OCI-LY1 (cell line): Measurements from ENCODE around the gene CDC45.

Source experiments
- H2AFZ ChIP-seq: fragments of 200-600 bp; sonication (generic), shearing (Covaris generic); 2 replicates; pipeline ENCODE4 v1.6.0; 2014; ENCODE audit warnings: antibody characterized with exemption, mild to moderate bottlenecking, low read length
- H3F3A ChIP-seq: fragments of 200-600 bp; sonication (generic), shearing (Covaris generic); 2 replicates; pipeline ENCODE4 v1.6.0; 2014; ENCODE audit warnings: mild to moderate bottlenecking, antibody characterized with exemption, low read length, moderate library complexity; ENCODE audit not compliant: insufficient read depth
- H3K27ac ChIP-seq: fragments of 200-600 bp; sonication (generic); 2 replicates; pipeline ENCODE4 v1.5.1; 2014; ENCODE audit warnings: low read length, mixed run types, mild to moderate bottlenecking, low read depth; ENCODE audit not compliant: poor library complexity, severe bottlenecking
- H3K27me3 ChIP-seq: fragments of 200-600 bp; sonication (generic); 2 replicates; pipeline ENCODE4 v1.6.0; 2014; ENCODE audit warnings: antibody characterized with exemption, mild to moderate bottlenecking, low read length, moderate library complexity; ENCODE audit not compliant: insufficient read depth
- H3K36me3 ChIP-seq: fragments of 200-600 bp; sonication (generic); 2 replicates; pipeline ENCODE4 v1.6.1; 2014; ENCODE audit warnings: mild to moderate bottlenecking, antibody characterized with exemption, low read length, moderate library complexity, mixed read lengths; ENCODE audit not compliant: insufficient read depth
- H3K4me1 ChIP-seq: fragments of 200-600 bp; sonication (generic); 2 replicates; pipeline ENCODE4 v1.5.1; 2014; ENCODE audit warnings: mild to moderate bottlenecking, low read length, moderate library complexity; ENCODE audit not compliant: insufficient read depth, severe bottlenecking
- H3K4me2 ChIP-seq: fragments of 200-600 bp; sonication (generic), shearing (Covaris generic); 2 replicates; pipeline ENCODE4 v1.6.1; 2014; ENCODE audit warnings: low read length
- H3K4me3 ChIP-seq: fragments of 200-600 bp; sonication (generic); 2 replicates; pipeline ENCODE4 v1.5.1; 2014; ENCODE audit warnings: low read length, low read depth, mild to moderate bottlenecking, mixed read lengths; ENCODE audit not compliant: poor library complexity, severe bottlenecking
- H3K79me2 ChIP-seq: fragments of 200-600 bp; shearing (Covaris generic); 2 replicates; pipeline ENCODE4 v1.6.1; 2016; ENCODE audit warnings: mixed run types, low read length, mixed read lengths; ENCODE audit not compliant: insufficient read depth
- H3K9ac ChIP-seq: fragments of 200-600 bp; sonication (generic), shearing (Covaris generic); 2 replicates; pipeline ENCODE4 v1.6.1; 2014; ENCODE audit warnings: mild to moderate bottlenecking, low read length, mixed read lengths
- H3K9me2 ChIP-seq: fragments of 200-600 bp; sonication (generic), shearing (Covaris generic); 2 replicates; pipeline ENCODE4 v1.6.1; 2014; ENCODE audit warnings: low read depth, mild to moderate bottlenecking, low read length, mixed read lengths
- H3K9me3 ChIP-seq: fragments of 200-600 bp; shearing (Covaris generic); 2 replicates; pipeline ENCODE4 v1.6.1; 2014; ENCODE audit warnings: low read length, mixed read lengths
- H4K20me1 ChIP-seq: fragments of 200-600 bp; sonication (generic), shearing (Covaris generic); 2 replicates; pipeline ENCODE4 v1.6.0; 2016; ENCODE audit warnings: mild to moderate bottlenecking, low read length; ENCODE audit not compliant: insufficient read depth
- EZH2 ChIP-seq: fragments of 200-600 bp; sonication (generic), shearing (Covaris generic); IDR thresholded peaks from 2 replicates; pipeline ENCODE4 v1.8.0; 2017; ENCODE audit warnings: borderline replicate concordance, mixed run types, mild to moderate bottlenecking, antibody characterized with exemption, low read length, moderate library complexity, mixed read lengths
- TF ChIP-seq, protein P1 (sequence below): fragments of 200-600 bp; sonication (generic), shearing (Covaris generic); IDR thresholded peaks from 2 replicates; pipeline ENCODE4 v1.5.1; 2017; ENCODE audit warnings: mild to moderate bottlenecking, antibody characterized with exemption, low read length, moderate library complexity, mixed read lengths

CDC45 gene

DNA sequence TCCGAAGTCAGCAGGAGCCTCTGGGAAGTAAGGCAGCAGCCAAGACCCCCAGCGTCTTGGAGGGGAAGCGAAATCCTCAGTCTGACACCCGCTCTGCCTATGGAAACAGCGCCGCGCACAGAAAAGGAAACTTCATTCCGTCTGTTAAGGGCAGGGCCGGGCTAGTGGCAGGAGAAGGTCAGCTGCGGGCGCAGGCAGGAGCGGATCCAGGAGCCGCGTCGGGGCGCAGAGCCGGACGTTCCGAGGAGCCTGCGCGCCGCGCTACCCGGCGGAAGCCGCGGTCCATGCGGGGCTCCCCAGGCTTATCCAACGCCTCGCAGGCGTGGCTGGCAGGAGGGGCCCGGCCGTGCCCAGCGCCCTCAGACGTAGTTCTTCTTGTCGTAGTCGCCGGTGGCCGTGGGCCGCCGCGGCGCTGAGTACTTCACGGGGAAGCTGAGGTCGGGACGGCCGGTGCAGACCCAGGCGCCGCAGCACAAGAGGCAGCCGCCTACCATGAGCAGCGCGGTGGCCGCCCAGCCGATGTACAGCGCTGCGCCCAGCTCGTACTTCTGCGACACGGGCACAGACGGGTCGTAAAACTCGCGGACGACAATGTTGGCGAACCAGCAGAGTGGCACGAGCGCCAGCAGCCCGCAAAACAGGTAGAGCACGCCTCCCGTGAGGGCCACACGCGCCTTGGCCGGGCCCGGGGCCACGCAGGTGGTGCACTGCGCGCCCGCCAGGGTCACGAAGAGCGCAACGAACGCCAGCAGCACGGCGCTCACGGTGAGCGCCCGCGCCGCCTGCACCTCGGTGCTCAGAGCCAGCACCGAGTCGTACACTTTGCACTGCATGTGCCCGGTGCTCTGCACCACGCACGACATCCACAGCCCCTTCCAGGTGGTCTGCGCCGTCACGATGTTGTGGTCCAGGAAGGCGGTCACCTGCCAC, 43.8 kb downstream of the CDC45 start:
- TF ChIP-seq, protein P1, sequence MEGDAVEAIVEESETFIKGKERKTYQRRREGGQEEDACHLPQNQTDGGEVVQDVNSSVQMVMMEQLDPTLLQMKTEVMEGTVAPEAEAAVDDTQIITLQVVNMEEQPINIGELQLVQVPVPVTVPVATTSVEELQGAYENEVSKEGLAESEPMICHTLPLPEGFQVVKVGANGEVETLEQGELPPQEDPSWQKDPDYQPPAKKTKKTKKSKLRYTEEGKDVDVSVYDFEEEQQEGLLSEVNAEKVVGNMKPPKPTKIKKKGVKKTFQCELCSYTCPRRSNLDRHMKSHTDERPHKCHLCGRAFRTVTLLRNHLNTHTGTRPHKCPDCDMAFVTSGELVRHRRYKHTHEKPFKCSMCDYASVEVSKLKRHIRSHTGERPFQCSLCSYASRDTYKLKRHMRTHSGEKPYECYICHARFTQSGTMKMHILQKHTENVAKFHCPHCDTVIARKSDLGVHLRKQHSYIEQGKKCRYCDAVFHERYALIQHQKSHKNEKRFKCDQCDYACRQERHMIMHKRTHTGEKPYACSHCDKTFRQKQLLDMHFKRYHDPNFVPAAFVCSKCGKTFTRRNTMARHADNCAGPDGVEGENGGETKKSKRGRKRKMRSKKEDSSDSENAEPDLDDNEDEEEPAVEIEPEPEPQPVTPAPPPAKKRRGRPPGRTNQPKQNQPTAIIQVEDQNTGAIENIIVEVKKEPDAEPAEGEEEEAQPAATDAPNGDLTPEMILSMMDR = no peak
- no peak for TF ChIP-seq EZH2
- no peaks in the 10 kb centered on the region for H3F3A ChIP-seq
- no peaks in the 10 kb centered on the region for H3K9me3 ChIP-seq
- no peaks in the 10 kb centered on the region for H3K79me2 ChIP-seq
- no peak overlapping the region for H3K9ac ChIP-seq
- no peak overlapping the region for H3K27ac ChIP-seq
- H2AFZ ChIP-seq = no peak overlapping the region
- no peak overlapping the region for H3K4me3 ChIP-seq
- H3K4me1 ChIP-seq = no peaks in the 10 kb centered on the region
- H4K20me1 ChIP-seq = no peaks in the 10 kb centered on the region
- no peak overlapping the region for H3K4me2 ChIP-seq
- H3K36me3 ChIP-seq = peaks cover 3% of the 10 kb centered on the region
- no peaks in the 10 kb centered on the region for H3K9me2 ChIP-seq
- 0 out of 2 replicates have a peak, but pooled peaks cover 4% of the 10 kb centered on the region for H3K27me3 ChIP-seq

DNA sequence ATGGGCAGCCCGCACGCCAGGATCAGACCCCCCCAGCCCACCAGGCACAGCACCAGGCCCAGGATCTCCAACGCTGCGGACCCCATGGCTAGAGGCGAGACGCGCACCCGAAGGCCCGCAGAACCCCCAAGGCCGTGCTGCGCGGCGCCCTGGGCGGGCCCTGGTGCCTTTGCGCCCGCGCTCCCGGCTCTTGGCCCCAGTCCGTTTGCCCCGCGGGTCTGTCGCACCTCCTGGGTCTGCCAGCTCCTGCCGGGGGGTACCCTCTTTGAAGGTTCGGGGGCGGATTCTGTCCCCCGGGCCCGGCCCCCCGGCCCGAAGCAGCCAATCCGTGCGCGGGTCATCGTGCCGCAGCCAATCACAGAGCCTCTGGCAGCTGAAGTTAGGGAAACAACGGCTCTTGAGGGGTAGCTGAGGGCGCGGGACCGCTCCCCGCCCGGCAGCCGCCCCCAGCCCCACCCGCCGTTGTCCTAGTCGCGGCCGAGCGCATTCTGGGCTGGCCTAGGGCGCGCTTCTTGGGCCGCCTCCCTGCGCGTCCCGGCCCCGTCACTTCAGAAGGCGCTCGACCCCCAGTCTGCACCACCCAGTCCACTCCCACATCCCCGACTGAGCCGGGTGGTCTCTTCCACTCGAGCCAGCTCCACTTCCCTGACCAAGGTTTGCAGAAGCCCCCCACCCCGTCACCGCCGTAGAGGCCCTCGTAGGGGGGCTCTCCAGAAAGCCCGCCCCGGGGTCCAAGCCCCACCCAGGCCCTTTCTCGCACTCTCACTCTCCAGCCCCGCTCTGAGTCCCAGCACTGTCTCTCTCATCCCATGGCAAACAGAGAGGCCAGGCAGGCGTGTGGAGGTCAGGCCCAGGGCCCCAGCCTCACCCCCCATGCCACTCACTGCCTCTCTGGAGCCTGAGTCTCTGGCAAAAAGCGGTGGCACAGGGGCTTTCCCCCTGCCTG, 44.7 kb downstream of the CDC45 start, which contains the start of gene CLDN5:
Gene CLDN5, minus strand, starts transcription at position 241 of the 946 bp plus-strand sequence. Its CDS starts 155 bp downstream, at position 86.
- Histone ChIP-seq H3K27ac (no peak within 1 kb of the TSS), H3K27me3 (0 out of 2 replicates have a peak, but pooled peaks cover 4% of the 10 kb centered on the region), H2AFZ (no peak within 1 kb of the TSS), H3K9me3 (no peaks in the 10 kb centered on the region), H3K79me2 (no peaks in the 10 kb centered on the region), H3K4me3 (no peak within 1 kb of the TSS), H3K4me1 (no peaks in the 10 kb centered on the region), H3K4me2 (no peak within 1 kb of the TSS), H3K9ac (no peak within 1 kb of the TSS), H3F3A (no peaks in the 10 kb centered on the region), H3K36me3 (no peaks in the 10 kb centered on the region; the same call in 1 of the 2 replicates), H4K20me1 (no peaks in the 10 kb centered on the region), H3K9me2 (no peaks in the 10 kb centered on the region)
- no peak for TF ChIP-seq EZH2
- TF ChIP-seq, protein P1 = no peak

DNA sequence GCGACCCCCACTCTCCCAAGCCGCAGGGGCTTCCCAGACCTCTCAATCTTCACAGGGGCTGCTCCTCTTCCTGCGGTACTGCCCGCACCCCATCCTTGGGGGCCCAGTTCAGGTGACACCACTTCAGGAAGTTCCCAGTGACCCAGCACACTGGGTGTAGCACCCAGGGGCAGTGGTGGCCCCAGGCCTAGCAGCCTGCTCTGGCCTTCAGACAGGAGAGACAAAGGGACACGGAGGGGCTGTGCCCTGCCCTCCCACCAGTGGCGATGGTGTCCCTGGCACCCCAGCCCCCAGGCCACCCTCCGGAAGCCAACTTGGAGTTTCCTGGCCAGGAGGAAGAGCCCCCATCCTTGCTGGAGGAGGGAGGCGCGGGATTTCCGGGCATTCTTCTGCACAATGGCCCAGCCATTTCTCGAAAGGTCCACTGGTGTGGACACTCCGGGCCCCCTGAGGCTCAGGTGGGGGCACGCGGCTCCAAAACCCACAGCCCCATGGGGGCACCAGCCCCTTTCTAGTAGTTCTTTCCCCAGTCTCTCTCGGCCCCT, 45.5 kb downstream of the CDC45 start:
- H3F3A ChIP-seq = no peaks in the 10 kb centered on the region
- no peak overlapping the region for H3K4me2 ChIP-seq
- no peak overlapping the region for H3K9ac ChIP-seq
- no peaks in the 10 kb centered on the region for H3K9me3 ChIP-seq
- H4K20me1 ChIP-seq = no peaks in the 10 kb centered on the region
- H3K4me3 ChIP-seq = no peak overlapping the region
- no peak for TF ChIP-seq EZH2
- TF ChIP-seq, protein P1 = no peak
- H3K27ac ChIP-seq = no peak overlapping the region
- no peaks in the 10 kb centered on the region for H3K4me1 ChIP-seq
- H3K79me2 ChIP-seq = no peaks in the 10 kb centered on the region
- H2AFZ ChIP-seq = no peak overlapping the region
- H3K36me3 ChIP-seq = no peaks in the 10 kb centered on the region; the same call in 1 of the 2 replicates
- no peaks in the 10 kb centered on the region for H3K9me2 ChIP-seq
- 0 out of 2 replicates have a peak, but pooled peaks cover 4% of the 10 kb centered on the region for H3K27me3 ChIP-seq
